ENCODE measurements around the gene TMEM43.

TMEM43 gene

GRCh38 chr3:14186854-14187458 lies 62.1 kb downstream of the TMEM43 start:
- peaks cover 59% of the 10 kb centered on the region for H3K4me1 Mint-ChIP-seq (ENCODE audit: low read depth)
- H3K9me3 Mint-ChIP-seq (ENCODE audit: low read depth) = no peaks in the 10 kb centered on the region
- no peak overlapping the region for H3K4me3 Mint-ChIP-seq
- H3K27ac Mint-ChIP-seq = no peak overlapping the region
- peaks cover 25% of the 10 kb centered on the region for H3K36me3 Mint-ChIP-seq
- no peaks in the 10 kb centered on the region for H3K27me3 Mint-ChIP-seq

- H3K9me3 Mint-ChIP-seq (ENCODE audit: low read depth) = no peaks in the 10 kb centered on the region
- H3K36me3 Mint-ChIP-seq = peaks cover 27% of the 10 kb centered on the region
- H3K27me3 Mint-ChIP-seq = no peaks in the 10 kb centered on the region
- H3K27ac Mint-ChIP-seq = peak overlapping the region; percentile 46
- no peak overlapping the region for H3K4me3 Mint-ChIP-seq
- H3K4me1 Mint-ChIP-seq (ENCODE audit: low read depth) = peaks cover 63% of the 10 kb centered on the region
Observed at GRCh38 chr3:14188041-14188754, 63.3 kb downstream of the TMEM43 start.
